ENCODE data around the gene DFFB. TPM values are rescaled to one million over a fixed set of nuclear protein-coding genes. Genes with fewer than 3 reads are reported as not detected.
A peak's percentile ranks its signal among the peaks of the same experiment; 100 is the strongest.

Gene DFFB
- total RNA-seq, 1 experiment from 2014 or later = 4.8 TPM

GRCh38 chr1:3898475-3898735 is 41.1 kb downstream of the DFFB start:
- no peak for DNase-seq (ENCODE audit: unreplicated experiment)
- ChIA-PET CTCF (interaction anchor here (0.8 kb wide), 1 partner anchor 65 kb away, joined by 3 read pairs; no protein-coding TSS in a partner anchor), POLR2A (no interaction called here)
- H3K27me3 Mint-ChIP-seq (ENCODE audit: insufficient read depth, unreplicated experiment) = no peaks in the 10 kb centered on the region
- peak overlapping the region; percentile 84 for H3K4me3 Mint-ChIP-seq (ENCODE audit: unreplicated experiment)
- H3K36me3 Mint-ChIP-seq (ENCODE audit: insufficient read depth, unreplicated experiment) = peaks cover 8% of the 10 kb centered on the region
- H3K9me3 Mint-ChIP-seq (ENCODE audit: unreplicated experiment) = peaks cover 8% of the 10 kb centered on the region
- BruUV-seq (replicated peaks) = no TSS peak
- intact Hi-C loops (cut with micrococcal nuclease) = no loop called here
- peaks cover 6% of the 10 kb centered on the region for H3K4me1 Mint-ChIP-seq (ENCODE audit: insufficient read depth, unreplicated experiment)
- no peak for TF ChIP-seq CTCF (IDR thresholded peaks at IDR 0.05; ENCODE audit: unreplicated experiment)
- H3K27ac Mint-ChIP-seq (ENCODE audit: low read depth, unreplicated experiment) = peak overlapping the region; percentile 23

GRCh38 chr1:3898994-3899753 is 41.9 kb downstream of the DFFB start:
- POLR2A ChIA-PET = interaction anchor here (0.7 to 3.4 kb wide), 7 partner anchors 10 to 1373 kb away, joined by 3 to 47 read pairs (median 3); partner anchors contain the start of genes CEP104, DFFB, LRRC47 and PANK4
- TF ChIP-seq CTCF (IDR thresholded peaks at IDR 0.05; ENCODE audit: unreplicated experiment) = no peak
- Mint-ChIP-seq H3K9me3 (ENCODE audit: unreplicated experiment) (peaks cover 8% of the 10 kb centered on the region), H3K27me3 (ENCODE audit: insufficient read depth, unreplicated experiment) (no peaks in the 10 kb centered on the region), H3K27ac (ENCODE audit: low read depth, unreplicated experiment) (peak overlapping the region; percentile 99), H3K4me3 (ENCODE audit: unreplicated experiment) (peak overlapping the region; percentile 84), H3K4me1 (ENCODE audit: insufficient read depth, unreplicated experiment) (peaks cover 6% of the 10 kb centered on the region), H3K36me3 (ENCODE audit: insufficient read depth, unreplicated experiment) (peaks cover 3% of the 10 kb centered on the region)
- BruUV-seq (replicated peaks) = no TSS peak
- intact Hi-C loops (cut with micrococcal nuclease) = no loop called here
- no peak for DNase-seq (ENCODE audit: unreplicated experiment)
- CTCF ChIA-PET = interaction anchor here (1.3 kb wide), 1 partner anchor 41 kb away, joined by 6 read pairs; no protein-coding TSS in a partner anchor

- peak overlapping the region; percentile 84 for H3K4me3 Mint-ChIP-seq (ENCODE audit: unreplicated experiment)
- H3K4me1 Mint-ChIP-seq (ENCODE audit: insufficient read depth, unreplicated experiment) = peaks cover 6% of the 10 kb centered on the region
- POLR2A ChIA-PET = interaction anchor here (0.7 to 3.4 kb wide), 7 partner anchors 11 to 1374 kb away, joined by 3 to 47 read pairs (median 3); partner anchors contain the start of genes CEP104, DFFB, LRRC47 and PANK4
- peaks cover 8% of the 10 kb centered on the region for H3K9me3 Mint-ChIP-seq (ENCODE audit: unreplicated experiment)
- CTCF ChIA-PET = interaction anchor here (0.7 to 1.3 kb wide), 3 partner anchors 41 to 61 kb away, joined by 3 to 6 read pairs (median 3); no protein-coding TSS in a partner anchor
- intact Hi-C loops (cut with micrococcal nuclease) = loop anchor here (1.0 kb wide), 1 partner anchor 42 kb away; the partner anchor contains the start of genes CEP104 and DFFB
- no peaks in the 10 kb centered on the region for H3K36me3 Mint-ChIP-seq (ENCODE audit: insufficient read depth, unreplicated experiment)
- H3K27ac Mint-ChIP-seq (ENCODE audit: low read depth, unreplicated experiment) = peak overlapping the region; percentile 99
- TF ChIP-seq CTCF (IDR thresholded peaks at IDR 0.05; ENCODE audit: unreplicated experiment) = no peak
- no peaks in the 10 kb centered on the region for H3K27me3 Mint-ChIP-seq (ENCODE audit: insufficient read depth, unreplicated experiment)
- BruUV-seq (replicated peaks) = no TSS peak
- peak; percentile 20 for DNase-seq (ENCODE audit: unreplicated experiment)
Observed at GRCh38 chr1:3899754-3900149, 42.5 kb downstream of the DFFB start.

- no peaks in the 10 kb centered on the region for H3K36me3 Mint-ChIP-seq (ENCODE audit: insufficient read depth, unreplicated experiment)
- DNase-seq (ENCODE audit: unreplicated experiment) = peak; percentile 96
- H3K9me3 Mint-ChIP-seq (ENCODE audit: unreplicated experiment) = peaks cover 8% of the 10 kb centered on the region
- no peak for TF ChIP-seq CTCF (IDR thresholded peaks at IDR 0.05; ENCODE audit: unreplicated experiment)
- H3K27me3 Mint-ChIP-seq (ENCODE audit: insufficient read depth, unreplicated experiment) = no peaks in the 10 kb centered on the region
- peak within 1 kb of the TSS; percentile 84 for H3K4me3 Mint-ChIP-seq (ENCODE audit: unreplicated experiment)
- peaks cover 6% of the 10 kb centered on the region for H3K4me1 Mint-ChIP-seq (ENCODE audit: insufficient read depth, unreplicated experiment)
- BruUV-seq (replicated peaks) = TSS peak; percentile 73
- ChIA-PET POLR2A (interaction anchor here (0.6 to 3.4 kb wide), 9 partner anchors 11 to 1753 kb away, joined by 3 to 47 read pairs (median 3); partner anchors contain the start of genes CEP104, DFFB and LRRC47), CTCF (interaction anchor here (0.7 to 1.3 kb wide), 3 partner anchors 42 to 61 kb away, joined by 3 to 6 read pairs (median 3); no protein-coding TSS in a partner anchor)
- H3K27ac Mint-ChIP-seq (ENCODE audit: low read depth, unreplicated experiment) = peak within 1 kb of the TSS; percentile 99
- intact Hi-C loops (cut with micrococcal nuclease) = loop anchor here (1.0 kb wide), 1 partner anchor 43 kb away; the partner anchor contains the start of genes CEP104 and DFFB
Observed at GRCh38 chr1:3900150-3900968, 43.1 kb downstream of the DFFB start, which contains the start of gene C1orf174. Gene C1orf174 (minus strand): TSS chr1:3900272. CDS start chr1:3900186, 86 bp downstream.

Measured in MCF 10A (cell line).